Stimulated activated CD8-positive, alpha-beta memory T cell treated with anti-CD3 and anti-CD28 coated beads, Interleukin-15, amount 100 ng/mL, for 48 hours (primary cell): ENCODE data around the gene GATA2.

ENCODE experiments used
- DNase-seq, 2 donors: peaks; one replicate each; pipeline ENCODE4 v3.0.0-alpha.2; 2020; ENCODE audit warnings: low read depth in 2 of 2

GATA2 gene

DNA sequence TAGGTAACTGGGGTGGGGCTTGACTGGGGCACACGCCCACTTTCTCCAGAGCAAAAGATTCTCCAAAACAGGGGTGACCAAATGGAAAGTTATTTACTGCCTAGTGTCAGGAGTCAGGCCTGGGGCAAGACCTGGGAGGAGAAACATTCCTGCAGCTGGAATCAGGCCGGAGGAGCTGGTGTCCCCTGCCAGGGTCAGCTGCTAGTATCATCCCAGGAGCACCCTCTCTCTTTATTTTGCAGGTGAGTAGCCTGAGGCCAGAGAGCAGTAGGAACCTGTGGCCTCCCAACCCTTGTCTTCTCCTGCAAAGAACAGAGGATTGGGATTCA is 59.2 kb downstream of the GATA2 start:
- DNase-seq: no peak

DNA sequence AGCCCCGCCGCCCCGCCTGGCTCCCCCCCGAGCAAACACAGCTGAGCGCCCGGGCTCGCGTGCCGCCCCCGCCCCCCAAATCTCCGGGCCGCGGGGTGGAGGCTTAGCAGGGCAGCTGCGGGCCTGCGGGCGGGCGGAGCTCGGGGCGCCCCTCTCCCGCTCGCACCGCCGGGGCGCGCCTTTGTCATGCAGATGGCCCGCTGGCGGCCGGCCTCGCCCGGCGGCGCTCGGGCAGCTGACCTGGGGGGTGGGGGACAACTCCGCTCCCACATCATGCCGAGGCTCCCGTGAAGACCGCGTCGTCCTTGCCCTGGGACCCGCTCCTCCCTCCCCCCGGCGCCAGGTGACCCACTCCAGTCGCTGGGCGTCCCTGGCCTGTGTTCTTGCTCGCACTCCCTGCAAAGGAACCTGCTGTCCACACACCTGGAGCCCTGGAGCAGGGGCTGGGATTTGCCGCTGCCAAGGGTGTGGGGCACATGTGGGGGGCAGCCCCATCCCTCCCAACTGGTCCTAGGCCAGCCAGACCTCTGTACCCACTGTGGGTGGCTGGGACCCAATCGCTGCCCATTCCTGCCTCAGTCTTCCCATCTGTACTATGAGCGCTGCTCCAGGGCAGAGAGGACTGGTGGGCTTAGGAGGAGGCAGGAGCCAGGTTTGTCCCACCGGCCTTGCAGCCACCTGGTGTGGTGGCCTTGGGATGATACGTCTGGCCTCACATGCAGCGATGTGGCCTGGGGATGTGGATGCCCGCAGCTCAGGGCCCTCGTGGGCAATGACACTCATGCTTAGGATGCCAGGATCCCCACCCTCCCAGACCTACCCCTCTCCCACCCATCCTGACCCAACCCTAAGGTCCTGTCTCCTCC is 59.8 kb downstream of the GATA2 start:
- DNase-seq: no peak

DNA sequence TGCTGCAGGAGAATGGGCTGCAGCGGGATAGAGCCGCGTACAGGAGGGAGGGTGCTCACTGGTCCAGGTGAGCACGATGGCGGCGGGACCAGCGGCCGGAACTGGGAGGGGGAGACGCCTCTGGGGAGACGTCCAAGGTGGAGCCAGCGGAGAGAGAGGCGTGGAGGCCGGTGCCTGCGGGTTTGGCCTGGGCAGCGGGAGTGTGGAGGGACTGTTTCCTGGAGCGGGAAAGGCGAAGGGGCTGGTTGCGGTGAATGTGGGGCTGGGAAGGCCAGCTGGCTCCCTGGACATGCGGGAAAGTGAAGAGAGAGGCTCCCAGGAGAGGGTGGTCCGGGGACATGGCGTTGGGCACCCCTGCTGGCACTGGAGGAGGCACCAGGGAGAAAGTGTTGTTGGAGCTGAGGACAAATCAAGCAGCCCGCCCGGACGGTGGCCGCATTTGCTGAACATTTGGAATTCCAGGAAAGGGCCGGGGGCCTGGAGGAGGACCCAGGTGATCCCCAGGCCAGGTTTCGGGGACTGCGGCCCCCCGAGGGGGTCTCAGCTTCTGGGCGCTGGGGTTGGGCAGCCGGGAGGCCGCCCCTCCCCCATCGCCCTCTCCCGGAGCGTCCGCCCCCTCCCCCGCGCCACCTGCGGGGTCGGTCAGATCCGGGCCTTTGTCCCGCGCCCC is 60.6 kb downstream of the GATA2 start:
- DNase-seq: no peak

DNA sequence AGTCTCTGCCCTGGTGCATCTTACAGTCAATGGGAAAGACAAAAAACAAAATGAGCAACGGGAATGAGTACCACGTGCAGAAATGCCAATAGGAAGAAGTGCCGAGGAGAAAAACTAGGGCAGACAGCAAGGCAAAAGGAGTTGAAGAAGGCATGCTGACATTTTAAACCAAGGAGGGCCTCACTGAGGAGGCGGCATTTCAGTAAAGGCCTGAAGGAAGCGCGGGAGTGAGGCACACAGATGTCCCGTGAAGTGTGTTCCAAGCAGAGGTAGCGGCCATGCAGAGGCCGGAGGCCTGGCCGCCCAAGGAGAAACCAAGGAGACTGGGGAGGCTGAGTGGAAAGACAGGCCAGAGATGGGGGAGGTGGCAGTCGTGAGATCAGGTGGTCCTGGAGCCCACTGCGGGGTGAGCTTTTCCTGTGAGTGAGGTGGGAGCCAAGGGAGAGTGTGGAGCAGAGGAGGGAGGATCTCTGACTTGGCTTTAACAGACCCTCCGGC is 61.1 kb downstream of the GATA2 start:
- DNase-seq: no peak

DNA sequence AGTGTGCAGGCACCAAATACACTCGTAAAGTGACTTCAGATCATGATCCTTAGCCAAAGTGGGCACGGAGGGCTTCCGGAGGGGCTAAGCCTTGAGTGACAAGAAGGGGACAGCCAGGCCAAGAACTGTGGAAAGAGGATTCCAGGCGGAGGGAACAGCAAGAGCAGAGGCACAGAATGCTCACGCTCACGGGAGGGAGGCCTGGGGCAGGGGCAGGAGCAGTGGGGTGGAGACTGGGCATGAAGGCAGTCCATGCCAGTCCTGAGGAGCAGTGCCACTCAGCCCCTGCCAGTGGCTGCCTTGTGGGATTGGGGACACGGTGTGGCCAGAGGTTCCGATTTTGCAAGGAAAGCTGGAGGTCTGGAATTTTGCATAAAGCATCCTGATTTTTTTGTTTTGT is 62.3 kb downstream of the GATA2 start:
- no peak for DNase-seq

DNA sequence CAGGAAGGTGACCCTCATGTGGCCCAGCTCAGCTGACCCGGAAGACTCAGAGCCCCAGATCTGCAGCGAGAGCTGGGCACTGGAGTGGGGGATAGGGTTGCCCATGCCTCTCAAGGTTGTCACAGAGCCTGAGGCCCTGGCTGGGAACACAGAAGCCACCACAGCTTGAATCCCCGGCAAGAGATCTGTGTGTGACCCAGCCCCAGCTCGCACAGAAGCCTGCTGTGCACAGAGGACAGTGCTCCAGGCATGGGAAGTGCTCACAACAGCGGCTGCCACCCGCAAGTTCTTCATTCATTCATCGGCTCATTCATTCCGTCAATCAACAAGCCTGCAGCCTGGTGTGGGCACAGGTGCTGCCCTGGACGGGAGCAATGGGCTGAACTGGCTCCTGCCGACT is 62.7 kb downstream of the GATA2 start:
- DNase-seq: no peak

DNA sequence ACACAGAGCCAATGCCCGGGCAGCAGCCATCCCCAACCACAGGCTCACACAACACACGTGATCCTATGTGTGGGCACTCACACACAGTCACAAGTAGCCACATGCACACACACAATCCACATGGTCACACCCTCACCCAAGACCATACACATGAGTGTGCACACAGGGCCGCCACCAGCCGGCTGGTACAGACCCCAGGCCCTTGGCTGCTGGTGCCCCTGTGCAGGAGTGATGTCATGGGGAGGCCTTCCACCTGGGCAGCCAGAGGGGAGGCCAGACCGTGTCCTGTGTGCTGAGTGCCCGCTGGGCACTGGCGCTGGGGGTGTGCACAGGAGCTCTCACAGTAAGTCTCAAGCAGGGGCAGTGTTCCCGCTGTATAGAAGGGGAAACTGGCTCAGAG is 63.2 kb downstream of the GATA2 start:
- no peak for DNase-seq
